ENCODE measurements around the gene OXSR1.
A peak's percentile ranks its signal among the peaks of the same experiment; 100 is the strongest.

OXSR1 gene

DNA sequence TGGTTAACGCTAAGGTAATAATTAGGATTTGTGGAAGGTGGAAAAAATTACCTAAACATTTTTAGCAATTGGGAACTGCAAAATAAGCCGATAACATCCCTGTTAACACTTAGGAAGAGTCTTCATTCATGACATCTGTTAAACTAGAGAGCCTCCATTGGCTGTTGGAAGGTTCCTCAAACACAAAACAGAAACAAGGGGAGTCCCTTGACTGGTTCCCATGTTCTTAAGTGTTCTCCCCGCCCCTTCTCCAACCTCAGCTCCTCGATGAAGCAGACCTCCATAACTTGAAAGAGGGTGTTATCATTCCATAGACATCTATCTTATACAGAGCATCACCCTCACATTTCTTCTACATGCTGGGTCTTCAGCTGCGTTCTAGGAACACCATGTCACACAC lies 102.8 kb downstream of the OXSR1 start:
- in situ Hi-C loops (cut with HindIII; ENCODE audit: low pct_unique_long_range_greater_than_20kb, low sequenced_read_pairs): no loop called here
- TF ChIP-seq JUND (IDR thresholded peaks at IDR 0.05; ENCODE audit: low read depth): no peak
- DNase-seq (ENCODE audit: low read depth in 1 of 2, low spot score in 1 of 2): no peak

DNA sequence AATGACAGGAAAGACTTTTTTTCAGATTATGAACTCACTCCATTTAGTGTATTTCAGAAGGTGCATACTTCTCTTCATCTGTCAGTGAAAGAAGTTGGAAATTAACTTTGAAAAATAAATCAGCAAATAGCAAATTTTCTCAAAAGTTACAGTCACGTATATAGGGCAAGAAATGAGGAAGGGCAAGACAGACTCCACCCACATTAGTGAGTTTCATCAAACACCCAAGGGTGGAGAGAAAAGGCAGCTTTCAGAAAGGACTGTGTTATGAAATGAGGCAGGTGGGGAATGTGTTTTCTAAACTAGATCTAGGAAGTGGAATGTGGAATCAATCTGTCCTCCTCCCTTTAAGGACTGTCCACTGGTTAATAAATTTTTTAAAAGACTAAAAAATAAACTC lies 103.2 kb downstream of the OXSR1 start:
- in situ Hi-C loops (cut with HindIII; ENCODE audit: low pct_unique_long_range_greater_than_20kb, low sequenced_read_pairs): no loop called here
- no peak for TF ChIP-seq JUND (IDR thresholded peaks at IDR 0.05; ENCODE audit: low read depth)
- no peak for DNase-seq (ENCODE audit: low read depth in 1 of 2, low spot score in 1 of 2)

DNA sequence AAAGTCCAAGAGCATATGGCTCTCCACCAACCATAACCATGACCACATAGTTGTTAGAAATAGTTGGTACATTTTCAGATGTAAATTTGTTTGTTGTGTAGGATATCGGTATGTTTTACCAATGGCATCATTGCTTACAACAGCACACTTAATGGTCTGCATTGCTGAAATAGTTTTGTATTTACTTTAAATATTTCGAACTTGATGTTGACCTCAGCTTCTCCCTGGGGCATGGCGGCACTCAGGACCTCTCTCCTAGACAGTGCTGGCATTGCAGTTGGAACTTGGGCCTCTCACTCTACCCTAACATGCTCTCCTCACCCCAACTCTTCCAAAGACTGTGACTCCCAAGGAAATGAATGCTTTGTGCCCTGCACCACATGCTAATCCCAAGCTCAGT lies 105.3 kb downstream of the OXSR1 start:
- DNase-seq (ENCODE audit: low read depth in 1 of 2, low spot score in 1 of 2): peak in 1 of 2 experiments; percentile 12
- TF ChIP-seq JUND (IDR thresholded peaks at IDR 0.05; ENCODE audit: low read depth): no peak
- in situ Hi-C loops (cut with HindIII; ENCODE audit: low pct_unique_long_range_greater_than_20kb, low sequenced_read_pairs): no loop called here

DNA sequence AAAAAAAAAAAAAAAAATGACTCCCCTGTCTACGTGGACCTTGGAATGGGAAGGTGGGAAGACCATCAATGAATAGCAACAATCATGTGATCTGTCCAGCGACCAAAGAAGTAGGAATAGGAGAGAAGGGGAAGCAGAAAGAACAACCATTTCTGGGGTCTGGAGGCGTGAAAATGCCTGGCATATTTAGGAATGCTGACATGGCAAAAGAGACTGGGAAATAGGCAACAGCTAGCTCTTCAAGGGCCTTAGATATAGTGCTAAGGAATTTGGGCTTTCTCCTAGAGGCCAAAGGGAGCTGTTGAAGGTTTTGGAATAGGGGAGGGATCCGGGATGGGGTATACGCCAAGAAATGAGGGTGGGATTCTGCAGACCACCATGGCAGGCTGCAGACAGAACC lies 106.2 kb downstream of the OXSR1 start:
- no peak for DNase-seq (ENCODE audit: low read depth in 1 of 2, low spot score in 1 of 2)
- no peak for TF ChIP-seq JUND (IDR thresholded peaks at IDR 0.05; ENCODE audit: low read depth)
- in situ Hi-C loops (cut with HindIII; ENCODE audit: low pct_unique_long_range_greater_than_20kb, low sequenced_read_pairs): no loop called here

DNA sequence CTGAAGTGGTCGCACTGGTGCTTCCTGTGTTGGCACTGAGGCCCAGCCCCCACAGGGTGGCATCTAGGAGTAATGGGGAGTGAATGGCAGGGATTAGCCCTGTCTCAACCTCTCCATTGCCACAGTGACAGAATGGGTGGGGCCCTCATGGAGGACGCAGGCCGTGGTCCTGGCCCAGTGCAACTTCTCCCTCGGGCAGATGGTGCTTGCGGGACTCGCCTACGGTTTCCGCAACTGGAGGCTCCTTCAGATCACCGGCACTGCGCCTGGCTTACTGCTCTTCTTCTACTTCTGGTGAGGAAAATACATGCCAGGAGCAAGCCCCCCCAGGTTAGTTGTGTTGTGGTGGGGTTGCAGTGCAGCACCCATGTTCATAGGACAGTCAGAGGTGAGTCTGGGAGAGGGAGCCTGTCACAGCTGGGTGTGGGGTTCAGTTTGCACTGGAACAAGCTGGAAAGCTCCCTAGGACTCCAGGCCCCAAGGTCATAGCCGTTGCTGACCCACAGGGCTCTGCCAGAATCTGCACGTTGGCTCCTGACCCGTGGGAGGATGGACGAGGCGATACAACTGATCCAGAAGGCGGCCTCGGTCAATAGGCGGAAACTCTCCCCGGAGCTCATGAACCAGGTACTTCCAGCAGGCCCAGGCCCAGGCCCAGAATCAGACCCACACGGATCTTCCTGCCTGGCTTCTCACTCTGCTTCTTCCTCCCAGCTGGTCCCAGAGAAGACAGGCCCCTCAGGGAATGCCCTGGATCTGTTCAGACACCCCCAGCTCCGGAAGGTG lies 109.7 kb downstream of the OXSR1 start:
- no peak for DNase-seq (ENCODE audit: low read depth in 1 of 2, low spot score in 1 of 2)
- TF ChIP-seq JUND (IDR thresholded peaks at IDR 0.05; ENCODE audit: low read depth): no peak
- in situ Hi-C loops (cut with HindIII; ENCODE audit: low pct_unique_long_range_greater_than_20kb, low sequenced_read_pairs): no loop called here

DNA sequence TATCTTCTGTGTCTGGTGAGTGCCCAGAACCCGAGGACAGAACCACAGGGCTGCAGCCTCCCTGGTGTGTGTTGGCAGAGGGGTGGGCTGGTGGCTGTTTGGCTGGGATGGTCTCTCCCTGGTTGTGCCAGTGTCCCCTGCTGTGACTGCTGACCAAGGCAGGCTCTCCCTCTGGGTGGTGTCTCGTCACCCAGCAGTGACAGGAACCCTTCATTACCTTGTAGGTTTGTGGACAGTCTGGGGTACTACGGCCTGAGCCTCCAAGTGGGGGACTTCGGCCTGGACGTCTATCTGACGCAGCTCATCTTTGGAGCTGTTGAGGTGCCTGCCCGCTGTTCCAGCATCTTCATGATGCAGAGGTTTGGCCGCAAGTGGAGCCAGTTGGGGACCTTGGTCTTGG lies 110.3 kb downstream of the OXSR1 start:
- no peak for TF ChIP-seq JUND (IDR thresholded peaks at IDR 0.05; ENCODE audit: low read depth)
- in situ Hi-C loops (cut with HindIII; ENCODE audit: low pct_unique_long_range_greater_than_20kb, low sequenced_read_pairs): no loop called here
- no peak for DNase-seq (ENCODE audit: low read depth in 1 of 2, low spot score in 1 of 2)

DNA sequence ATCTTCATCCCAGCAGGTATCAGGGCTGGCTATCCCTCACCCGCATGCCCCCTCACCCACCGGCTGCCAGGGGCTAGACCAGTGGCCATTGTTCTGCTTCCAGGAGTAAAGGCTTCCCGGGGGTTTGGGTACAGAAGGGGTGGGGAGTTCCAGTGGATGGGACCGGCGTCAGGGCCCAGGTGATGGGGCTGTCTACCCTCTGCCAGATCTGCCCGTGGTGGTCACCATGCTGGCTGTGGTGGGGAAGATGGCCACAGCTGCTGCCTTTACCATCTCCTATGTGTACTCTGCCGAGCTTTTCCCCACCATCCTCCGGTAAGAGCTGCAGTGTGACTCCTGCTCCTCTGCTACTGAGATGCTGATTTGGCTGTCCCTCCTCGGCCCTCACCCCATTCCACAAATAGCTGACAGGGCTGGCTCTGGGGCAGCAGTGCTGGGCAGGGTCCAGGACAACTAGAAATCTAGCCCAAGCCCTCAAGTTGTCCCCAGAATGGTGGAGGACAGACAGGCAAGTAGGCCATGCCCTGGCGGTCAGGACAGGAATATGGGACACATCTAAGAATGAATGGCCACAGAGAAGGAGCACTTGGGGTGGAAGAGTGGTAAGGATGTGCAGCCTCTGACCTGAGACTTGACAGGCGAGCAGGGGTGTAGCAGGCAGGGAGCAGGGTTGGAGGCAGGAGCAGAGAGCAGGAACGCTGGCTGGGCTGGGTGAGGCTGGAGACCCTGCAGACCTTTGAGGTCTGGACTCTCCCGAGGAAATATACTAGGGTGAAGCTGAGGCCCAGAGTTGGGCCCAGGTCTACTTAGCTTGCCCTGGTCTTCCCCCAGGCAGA lies 111.0 kb downstream of the OXSR1 start:
- no peak for DNase-seq (ENCODE audit: low read depth in 1 of 2, low spot score in 1 of 2)
- in situ Hi-C loops (cut with HindIII; ENCODE audit: low pct_unique_long_range_greater_than_20kb, low sequenced_read_pairs): no loop called here
- TF ChIP-seq JUND (IDR thresholded peaks at IDR 0.05; ENCODE audit: low read depth): no peak

DNA sequence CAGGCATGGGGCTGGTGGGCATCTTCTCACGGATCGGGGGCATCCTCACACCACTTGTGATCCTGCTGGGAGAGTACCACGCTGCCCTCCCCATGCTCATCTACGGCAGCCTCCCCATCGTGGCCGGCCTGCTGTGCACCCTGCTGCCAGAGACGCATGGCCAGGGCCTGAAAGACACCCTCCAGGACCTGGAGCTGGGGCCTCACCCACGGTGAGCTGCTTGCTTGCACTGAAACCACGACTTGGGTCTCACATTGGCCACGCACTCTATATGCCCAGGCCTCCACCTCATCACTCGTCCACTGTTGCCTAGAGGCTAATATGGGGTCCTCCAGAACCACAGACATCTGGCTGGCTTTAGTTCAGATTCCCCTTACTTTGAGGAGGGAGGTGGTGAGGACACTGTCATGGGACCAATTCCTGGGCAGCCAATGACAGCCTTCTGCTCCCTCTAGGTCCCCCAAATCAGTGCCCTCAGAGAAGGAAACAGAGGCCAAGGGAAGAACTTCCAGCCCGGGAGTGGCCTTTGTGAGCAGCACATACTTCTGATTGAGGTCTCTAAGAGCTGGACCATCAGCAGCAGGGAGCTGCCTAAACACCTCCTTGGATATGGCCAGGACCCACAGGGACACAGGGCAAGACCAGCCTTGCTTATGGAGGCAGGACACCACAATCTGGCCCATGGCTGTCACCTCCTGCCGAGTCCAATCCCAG lies 111.7 kb downstream of the OXSR1 start:
- TF ChIP-seq JUND (IDR thresholded peaks at IDR 0.05; ENCODE audit: low read depth): no peak
- in situ Hi-C loops (cut with HindIII; ENCODE audit: low pct_unique_long_range_greater_than_20kb, low sequenced_read_pairs): no loop called here
- no peak for DNase-seq (ENCODE audit: low read depth in 1 of 2, low spot score in 1 of 2)

DNA sequence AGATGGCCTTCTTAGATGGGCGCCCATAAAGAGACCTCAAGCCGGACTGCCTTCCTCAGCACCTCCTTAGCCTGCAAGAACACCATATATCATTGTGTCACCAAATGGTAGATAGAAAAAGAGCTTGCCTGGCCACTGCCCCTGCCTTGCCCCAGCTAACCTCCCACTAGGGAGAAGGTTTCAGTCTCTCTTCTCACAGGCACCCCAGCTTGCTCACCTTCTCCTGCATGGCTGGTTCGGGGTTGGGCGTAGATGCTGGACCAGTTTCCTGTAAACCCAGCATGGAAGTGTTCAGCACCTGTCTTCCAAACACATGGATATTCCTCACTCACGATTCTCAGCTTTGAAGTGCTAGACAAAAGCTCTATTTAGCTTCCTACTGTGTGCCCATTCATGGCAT lies 113.5 kb downstream of the OXSR1 start:
- no peak for TF ChIP-seq JUND (IDR thresholded peaks at IDR 0.05; ENCODE audit: low read depth)
- in situ Hi-C loops (cut with HindIII; ENCODE audit: low pct_unique_long_range_greater_than_20kb, low sequenced_read_pairs): no loop called here
- DNase-seq (ENCODE audit: low read depth in 1 of 2, low spot score in 1 of 2): no peak

DNA sequence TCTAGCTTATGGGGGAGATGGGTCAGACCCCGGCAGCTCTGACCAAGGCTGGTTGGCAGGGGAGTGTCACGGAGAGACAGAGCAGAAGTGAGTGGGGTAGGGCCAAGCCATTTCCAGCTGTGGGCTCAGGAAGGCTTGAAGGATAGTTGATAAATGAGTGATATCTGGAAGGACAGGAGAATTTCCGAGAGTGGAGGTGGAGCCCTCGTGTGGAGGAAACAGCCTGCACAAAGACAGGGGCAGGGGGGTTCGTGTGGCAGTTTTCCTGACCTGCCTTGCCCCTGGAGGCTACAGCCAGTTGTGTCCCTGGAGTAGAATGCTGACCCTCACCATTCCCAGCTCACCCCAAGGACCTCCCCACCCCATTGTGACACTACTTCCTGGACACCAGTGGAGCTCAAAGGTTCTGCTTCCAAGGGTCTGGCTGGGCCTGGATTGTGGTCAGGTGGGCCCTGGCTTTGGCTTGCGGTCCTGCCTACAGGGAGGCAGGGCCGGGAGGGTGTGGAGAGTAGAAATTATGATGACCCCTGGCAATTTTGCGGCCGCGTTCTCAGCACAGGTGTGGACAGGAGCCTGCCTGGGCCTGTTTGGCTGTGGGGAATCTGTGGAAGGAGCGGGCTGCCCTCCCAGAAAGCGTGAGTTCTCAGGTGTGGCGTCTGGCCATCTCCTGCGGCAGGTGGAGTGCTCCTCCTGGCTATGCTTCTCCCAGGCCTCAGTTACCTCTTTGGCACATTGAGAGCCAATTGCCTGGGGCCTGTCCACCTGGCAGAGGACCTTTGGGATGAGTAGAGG lies 116.8 kb downstream of the OXSR1 start, which contains the start of gene SLC22A14:
Gene SLC22A14, plus strand, starts transcription at position 400 of the 792 bp plus-strand sequence. CDS start 23,733 bp downstream, outside the sequence.
- no peak for TF ChIP-seq JUND (IDR thresholded peaks at IDR 0.05; ENCODE audit: low read depth)
- no peak for DNase-seq (ENCODE audit: low read depth in 1 of 2, low spot score in 1 of 2)
- in situ Hi-C loops (cut with HindIII; ENCODE audit: low pct_unique_long_range_greater_than_20kb, low sequenced_read_pairs): no loop called here

DNA sequence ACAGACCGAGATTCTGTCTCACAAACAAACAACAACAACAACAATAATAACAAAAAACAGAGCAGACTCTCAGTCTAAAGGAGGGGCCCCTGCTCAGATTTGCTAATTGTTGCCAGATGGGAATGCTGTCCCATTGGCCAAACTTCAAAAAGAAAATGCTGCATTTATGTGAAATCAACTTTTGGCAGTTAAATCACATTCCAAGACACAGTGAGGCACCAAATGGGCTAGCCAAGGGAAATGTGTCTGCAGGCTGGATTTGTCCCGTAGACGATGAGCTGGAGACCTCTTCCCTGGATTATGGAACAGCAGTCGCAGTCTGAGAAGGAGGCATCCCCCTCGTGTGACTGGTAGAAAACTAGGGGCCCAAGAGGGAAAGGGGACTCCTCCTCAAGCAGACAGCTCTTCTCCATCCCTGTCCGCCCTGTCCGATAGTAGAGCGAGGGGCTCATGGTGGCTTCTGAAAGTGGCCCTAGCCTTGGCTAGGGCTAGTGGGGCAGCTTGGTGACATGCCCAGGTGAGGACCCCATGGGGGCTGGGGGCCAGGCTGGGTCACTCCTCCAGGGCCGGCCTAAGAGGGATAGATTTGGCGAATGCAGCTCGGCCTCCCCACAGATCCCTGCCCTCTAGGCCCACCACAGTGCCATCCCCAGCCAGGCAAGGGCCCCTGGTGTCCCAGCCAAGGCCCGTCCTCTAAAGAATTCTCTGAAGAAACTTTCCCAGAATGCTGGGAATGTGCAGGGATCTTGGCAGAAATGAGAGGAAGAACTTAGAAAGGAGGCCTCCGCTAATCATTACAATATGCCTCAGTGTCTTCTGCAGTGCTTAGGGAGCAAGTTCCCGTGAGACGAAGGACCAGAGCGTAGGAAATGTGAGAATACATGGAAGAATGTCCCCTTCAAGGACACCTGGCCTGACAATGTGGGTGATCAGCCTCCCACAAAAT lies 118.7 kb downstream of the OXSR1 start:
- in situ Hi-C loops (cut with HindIII; ENCODE audit: low pct_unique_long_range_greater_than_20kb, low sequenced_read_pairs): no loop called here
- DNase-seq (ENCODE audit: low read depth in 1 of 2, low spot score in 1 of 2): no peak
- TF ChIP-seq JUND (IDR thresholded peaks at IDR 0.05; ENCODE audit: low read depth): no peak
